ENCODE data around the gene WDR20. TPM values are rescaled to one million over a fixed set of nuclear protein-coding genes. Genes with fewer than 3 reads are reported as not detected.

WDR20 gene
- total RNA-seq, 2 experiments from 2014 or later = 13.3 to 31.0 TPM

- H3K79me2 ChIP-seq (ENCODE audit: insufficient read depth, low read depth, low read length) = peaks cover 61% of the 10 kb centered on the region
- POLR2A ChIA-PET = no interaction called here
These were observed 491 bp downstream of the WDR20 start for GRCh38 chr14:102140027-102140749.

GRCh38 chr14:102140750-102141145 is 1.1 kb downstream of the WDR20 start:
- Histone ChIP-seq H3K36me3 (ENCODE audit: insufficient read depth, low read length) (peaks cover 12% of the 10 kb centered on the region), H3K9me3 (ENCODE audit: low read length) (no peaks in the 10 kb centered on the region), H3K9me2 (ENCODE audit: insufficient read depth, low read length) (no peaks in the 10 kb centered on the region), H3K79me2 (ENCODE audit: insufficient read depth, low read depth, low read length) (peaks cover 67% of the 10 kb centered on the region), H4K20me1 (ENCODE audit: insufficient read depth, low read length) (no peaks in the 10 kb centered on the region), H3K27ac (ENCODE audit: low read depth, low read length, poor library complexity, severe bottlenecking) (peak overlapping the region; percentile 49), H3K4me2 (ENCODE audit: low read length) (peak overlapping the region; percentile 77), H3K4me3 (ENCODE audit: low read depth, low read length, poor library complexity, severe bottlenecking) (peak overlapping the region; percentile 93), H2AFZ (ENCODE audit: low read length) (no peak overlapping the region), H3K4me1 (ENCODE audit: insufficient read depth, low read length, poor library complexity, severe bottlenecking) (peaks cover 19% of the 10 kb centered on the region)
- TF ChIP-seq, protein P1, sequence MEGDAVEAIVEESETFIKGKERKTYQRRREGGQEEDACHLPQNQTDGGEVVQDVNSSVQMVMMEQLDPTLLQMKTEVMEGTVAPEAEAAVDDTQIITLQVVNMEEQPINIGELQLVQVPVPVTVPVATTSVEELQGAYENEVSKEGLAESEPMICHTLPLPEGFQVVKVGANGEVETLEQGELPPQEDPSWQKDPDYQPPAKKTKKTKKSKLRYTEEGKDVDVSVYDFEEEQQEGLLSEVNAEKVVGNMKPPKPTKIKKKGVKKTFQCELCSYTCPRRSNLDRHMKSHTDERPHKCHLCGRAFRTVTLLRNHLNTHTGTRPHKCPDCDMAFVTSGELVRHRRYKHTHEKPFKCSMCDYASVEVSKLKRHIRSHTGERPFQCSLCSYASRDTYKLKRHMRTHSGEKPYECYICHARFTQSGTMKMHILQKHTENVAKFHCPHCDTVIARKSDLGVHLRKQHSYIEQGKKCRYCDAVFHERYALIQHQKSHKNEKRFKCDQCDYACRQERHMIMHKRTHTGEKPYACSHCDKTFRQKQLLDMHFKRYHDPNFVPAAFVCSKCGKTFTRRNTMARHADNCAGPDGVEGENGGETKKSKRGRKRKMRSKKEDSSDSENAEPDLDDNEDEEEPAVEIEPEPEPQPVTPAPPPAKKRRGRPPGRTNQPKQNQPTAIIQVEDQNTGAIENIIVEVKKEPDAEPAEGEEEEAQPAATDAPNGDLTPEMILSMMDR (conservative IDR thresholded peaks at IDR 0.05; ENCODE audit: low read length) = no peak
- TF ChIP-seq EZH2phosphoT487 (IDR thresholded peaks at IDR 0.05; ENCODE audit: borderline replicate concordance, low read depth, low read length) = no peak
- no TSS peak for BruUV-seq (replicated peaks)
- intact Hi-C loops (cut with micrococcal nuclease; ENCODE audit: unreplicated experiment) = no loop called here
- no peak for DNase-seq (ENCODE audit: low spot score)
- ChIA-PET POLR2A (no interaction called here), CTCF (ENCODE audit: unreplicated experiment) (no interaction called here)

More at GRCh38 chr14:102140027-102140749, 491 bp downstream of the WDR20 start:
- Histone ChIP-seq H3K4me2 (ENCODE audit: low read length) (peak overlapping the region; percentile 77), H4K20me1 (ENCODE audit: insufficient read depth, low read length) (no peaks in the 10 kb centered on the region), H3K4me1 (ENCODE audit: insufficient read depth, low read length, poor library complexity, severe bottlenecking) (peaks cover 19% of the 10 kb centered on the region), H3K4me3 (ENCODE audit: low read depth, low read length, poor library complexity, severe bottlenecking) (peak overlapping the region; percentile 93), H3K9me2 (ENCODE audit: insufficient read depth, low read length) (no peaks in the 10 kb centered on the region), H3K36me3 (ENCODE audit: insufficient read depth, low read length) (peaks cover 12% of the 10 kb centered on the region), H3K9me3 (ENCODE audit: low read length) (no peaks in the 10 kb centered on the region), H2AFZ (ENCODE audit: low read length) (peak overlapping the region; percentile 72), H3K27ac (ENCODE audit: low read depth, low read length, poor library complexity, severe bottlenecking) (peak overlapping the region; percentile 49)
- intact Hi-C loops (cut with micrococcal nuclease; ENCODE audit: unreplicated experiment) = no loop called here
- TF ChIP-seq EZH2phosphoT487 (IDR thresholded peaks at IDR 0.05; ENCODE audit: borderline replicate concordance, low read depth, low read length) = no peak
- TF ChIP-seq, protein P1 (conservative IDR thresholded peaks at IDR 0.05; ENCODE audit: low read length) = no peak
- DNase-seq (ENCODE audit: low spot score) = peak; percentile 50
- CTCF ChIA-PET (ENCODE audit: unreplicated experiment) = no interaction called here
- BruUV-seq (replicated peaks) = no TSS peak

DNA sequence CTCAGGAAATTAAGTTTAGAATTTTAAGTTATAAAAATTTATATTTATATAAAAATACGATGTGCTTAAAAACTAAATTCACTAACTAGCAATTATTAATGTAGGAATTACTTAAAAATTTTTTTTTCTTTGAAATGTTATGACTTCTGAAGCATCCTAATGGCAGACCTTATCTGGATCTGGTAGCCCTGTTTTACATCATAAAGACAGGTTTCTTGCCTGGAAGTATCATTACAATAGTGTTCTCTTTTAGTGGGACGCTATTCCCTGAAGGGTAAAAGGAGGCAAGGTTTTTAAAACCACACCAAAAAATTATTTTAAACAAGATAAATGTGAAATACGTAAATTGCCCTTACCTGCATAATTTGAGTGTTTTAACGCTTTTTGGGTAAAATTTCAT is 2.1 kb downstream of the WDR20 start:
- TF ChIP-seq EZH2phosphoT487 (IDR thresholded peaks at IDR 0.05; ENCODE audit: borderline replicate concordance, low read depth, low read length) = no peak
- TF ChIP-seq, protein P1 (conservative IDR thresholded peaks at IDR 0.05; ENCODE audit: low read length) = no peak

More for the DNA sequence above, 2.1 kb downstream of the WDR20 start:
- H3K9me3 ChIP-seq (ENCODE audit: low read length) = no peaks in the 10 kb centered on the region
- no peak for DNase-seq (ENCODE audit: low spot score)
- H3K4me2 ChIP-seq (ENCODE audit: low read length) = peak overlapping the region; percentile 77
- ChIA-PET POLR2A (no interaction called here), CTCF (ENCODE audit: unreplicated experiment) (no interaction called here)
- H4K20me1 ChIP-seq (ENCODE audit: insufficient read depth, low read length) = no peaks in the 10 kb centered on the region
- H2AFZ ChIP-seq (ENCODE audit: low read length) = no peak overlapping the region
- H3K36me3 ChIP-seq (ENCODE audit: insufficient read depth, low read length) = peaks cover 12% of the 10 kb centered on the region
- peaks cover 19% of the 10 kb centered on the region for H3K4me1 ChIP-seq (ENCODE audit: insufficient read depth, low read length, poor library complexity, severe bottlenecking)
- H3K27ac ChIP-seq (ENCODE audit: low read depth, low read length, poor library complexity, severe bottlenecking) = no peak overlapping the region
- intact Hi-C loops (cut with micrococcal nuclease; ENCODE audit: unreplicated experiment) = no loop called here
- H3K79me2 ChIP-seq (ENCODE audit: insufficient read depth, low read depth, low read length) = peaks cover 76% of the 10 kb centered on the region
- BruUV-seq (replicated peaks) = no TSS peak
- no peaks in the 10 kb centered on the region for H3K9me2 ChIP-seq (ENCODE audit: insufficient read depth, low read length)
- peak overlapping the region; percentile 93 for H3K4me3 ChIP-seq (ENCODE audit: low read depth, low read length, poor library complexity, severe bottlenecking)
